GM20000 (cell line): ENCODE measurements around the gene LGALSL.

Experiments used
- DNase-seq: peaks from one replicate; pipeline ENCODE4 v3.0.0; 2012; ENCODE audit warnings: low spot score
- TF ChIP-seq, protein P1 (sequence below): IDR thresholded peaks from 2 replicates; pipeline ENCODE4 v1.5.1; 2012; ENCODE audit warnings: mild to moderate bottlenecking, control low read depth; ENCODE audit errors: extremely low read depth, missing control alignments

LGALSL gene

DNA sequence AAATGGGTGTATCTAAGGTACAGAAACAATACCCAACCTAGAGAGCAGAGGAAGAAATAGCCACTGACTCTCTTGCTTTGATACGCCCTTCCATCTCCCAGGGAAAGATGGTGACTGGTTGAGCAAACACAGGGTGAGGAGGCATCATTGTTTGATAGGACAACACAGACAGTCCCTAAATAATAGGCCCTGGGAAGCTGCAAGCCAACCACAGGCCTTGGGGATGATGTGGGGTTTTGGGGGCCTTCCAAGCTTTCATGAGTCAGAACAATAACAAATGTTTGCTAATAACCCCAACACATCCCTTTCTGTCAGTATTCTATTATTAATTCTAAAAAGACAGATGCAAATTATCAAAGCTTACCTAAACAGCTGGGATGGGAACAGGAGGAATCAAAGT lies 9.8 kb downstream of the LGALSL start:
- DNase-seq: no peak
- TF ChIP-seq, protein P1, sequence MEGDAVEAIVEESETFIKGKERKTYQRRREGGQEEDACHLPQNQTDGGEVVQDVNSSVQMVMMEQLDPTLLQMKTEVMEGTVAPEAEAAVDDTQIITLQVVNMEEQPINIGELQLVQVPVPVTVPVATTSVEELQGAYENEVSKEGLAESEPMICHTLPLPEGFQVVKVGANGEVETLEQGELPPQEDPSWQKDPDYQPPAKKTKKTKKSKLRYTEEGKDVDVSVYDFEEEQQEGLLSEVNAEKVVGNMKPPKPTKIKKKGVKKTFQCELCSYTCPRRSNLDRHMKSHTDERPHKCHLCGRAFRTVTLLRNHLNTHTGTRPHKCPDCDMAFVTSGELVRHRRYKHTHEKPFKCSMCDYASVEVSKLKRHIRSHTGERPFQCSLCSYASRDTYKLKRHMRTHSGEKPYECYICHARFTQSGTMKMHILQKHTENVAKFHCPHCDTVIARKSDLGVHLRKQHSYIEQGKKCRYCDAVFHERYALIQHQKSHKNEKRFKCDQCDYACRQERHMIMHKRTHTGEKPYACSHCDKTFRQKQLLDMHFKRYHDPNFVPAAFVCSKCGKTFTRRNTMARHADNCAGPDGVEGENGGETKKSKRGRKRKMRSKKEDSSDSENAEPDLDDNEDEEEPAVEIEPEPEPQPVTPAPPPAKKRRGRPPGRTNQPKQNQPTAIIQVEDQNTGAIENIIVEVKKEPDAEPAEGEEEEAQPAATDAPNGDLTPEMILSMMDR: no peak

DNA sequence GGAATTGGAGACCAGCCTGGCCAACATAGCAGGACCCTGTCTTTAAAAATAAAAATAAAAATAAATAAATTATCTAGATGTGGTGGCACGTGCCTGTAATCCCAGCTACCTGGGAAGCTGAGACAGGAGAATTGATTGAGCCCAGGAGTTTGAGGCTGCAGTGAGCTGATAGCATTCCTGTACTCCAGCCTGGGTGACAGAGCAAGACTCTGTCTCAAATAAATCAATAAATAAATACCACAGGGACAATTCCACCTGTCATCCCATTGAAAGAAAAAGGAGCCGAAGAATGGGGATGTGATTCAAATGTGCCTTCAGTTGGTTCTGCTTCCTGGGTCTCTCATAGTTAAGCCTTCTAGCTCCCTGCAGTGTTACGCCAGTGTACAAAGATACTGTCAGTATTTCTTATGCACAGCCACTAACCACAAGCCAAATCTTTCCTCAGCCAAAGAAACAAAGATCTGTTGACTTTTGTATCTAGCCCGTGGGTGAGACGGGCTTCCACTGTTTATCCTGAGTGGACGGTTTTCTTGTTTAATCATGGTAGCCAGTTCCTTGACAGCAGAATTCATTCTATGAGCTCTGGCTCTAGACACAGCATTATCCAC lies 12.6 kb downstream of the LGALSL start:
- TF ChIP-seq, protein P1: no peak
- DNase-seq: no peak

DNA sequence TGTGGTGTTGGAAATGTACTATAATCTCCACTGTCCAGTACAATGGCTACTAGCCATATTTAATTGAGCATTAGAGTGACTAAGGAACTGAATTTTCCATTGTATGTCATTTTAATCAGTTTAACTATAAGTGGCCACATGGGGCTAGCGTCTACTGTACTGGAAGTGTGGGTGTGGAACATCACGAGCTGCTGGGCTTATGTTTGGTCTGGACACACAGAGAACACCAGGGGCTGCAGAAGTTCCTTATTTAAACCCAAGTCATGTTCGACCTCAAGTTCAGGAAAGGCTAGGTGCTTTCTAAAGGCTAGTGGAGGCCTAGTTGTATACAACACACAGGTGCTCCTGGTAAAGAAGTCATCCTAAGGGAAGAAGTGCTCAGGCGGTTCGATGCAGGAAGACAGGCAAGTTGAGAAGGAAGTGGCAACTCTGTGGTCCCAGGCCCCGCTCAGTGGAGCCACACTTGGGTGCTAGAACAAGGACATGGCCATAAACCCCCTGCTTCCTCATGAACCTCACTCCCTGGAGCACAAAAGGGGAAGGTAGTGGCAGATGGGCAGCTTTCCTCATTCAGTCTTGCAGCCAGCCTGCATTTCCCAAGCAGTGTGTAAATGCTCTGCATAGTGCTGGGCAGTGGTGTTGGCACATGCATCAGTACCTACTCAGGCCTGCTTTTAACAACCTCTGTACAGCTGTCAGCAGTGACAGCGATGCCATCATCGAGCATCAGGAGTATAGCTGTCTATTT lies 13.3 kb downstream of the LGALSL start:
- DNase-seq: no peak
- TF ChIP-seq, protein P1: no peak

DNA sequence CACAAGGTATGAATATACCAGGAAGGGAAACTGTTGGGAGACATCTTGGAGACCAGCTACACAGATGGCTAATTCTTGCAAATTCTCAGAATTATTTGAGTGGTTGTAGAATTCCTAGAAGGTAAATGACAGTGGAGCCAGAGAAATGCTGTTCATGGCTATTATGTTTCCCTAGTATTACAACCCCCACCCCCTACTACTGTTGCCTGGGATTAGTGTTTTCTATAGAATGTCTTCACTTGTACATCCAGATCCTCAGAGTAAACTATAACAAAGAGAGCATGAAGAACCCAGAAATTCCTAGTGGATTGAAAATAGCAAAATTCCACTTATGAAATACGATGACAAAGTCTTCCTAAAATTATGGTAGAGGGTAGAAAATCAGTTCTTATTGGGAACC lies 15.3 kb downstream of the LGALSL start:
- DNase-seq: no peak
- TF ChIP-seq, protein P1: no peak

DNA sequence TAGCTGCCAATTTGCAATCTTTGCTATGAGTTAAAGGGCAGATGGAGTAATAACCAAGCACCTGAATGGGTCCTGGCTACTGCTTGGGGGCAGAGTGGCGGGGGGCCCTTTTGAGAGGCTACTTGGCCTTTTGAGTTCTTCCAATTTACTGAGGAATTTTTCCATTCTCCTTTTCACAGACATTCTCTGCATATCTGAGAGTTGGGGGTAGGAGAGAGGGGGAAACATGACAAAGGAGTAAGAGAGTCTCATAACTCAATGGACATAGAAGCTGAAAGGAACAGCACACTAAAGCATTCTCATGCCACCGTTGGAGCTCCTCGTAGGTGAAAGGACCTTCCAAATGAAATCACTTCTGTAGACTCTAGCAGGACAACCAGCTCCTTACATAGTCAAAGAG lies 16.1 kb downstream of the LGALSL start:
- TF ChIP-seq, protein P1: no peak

DNA sequence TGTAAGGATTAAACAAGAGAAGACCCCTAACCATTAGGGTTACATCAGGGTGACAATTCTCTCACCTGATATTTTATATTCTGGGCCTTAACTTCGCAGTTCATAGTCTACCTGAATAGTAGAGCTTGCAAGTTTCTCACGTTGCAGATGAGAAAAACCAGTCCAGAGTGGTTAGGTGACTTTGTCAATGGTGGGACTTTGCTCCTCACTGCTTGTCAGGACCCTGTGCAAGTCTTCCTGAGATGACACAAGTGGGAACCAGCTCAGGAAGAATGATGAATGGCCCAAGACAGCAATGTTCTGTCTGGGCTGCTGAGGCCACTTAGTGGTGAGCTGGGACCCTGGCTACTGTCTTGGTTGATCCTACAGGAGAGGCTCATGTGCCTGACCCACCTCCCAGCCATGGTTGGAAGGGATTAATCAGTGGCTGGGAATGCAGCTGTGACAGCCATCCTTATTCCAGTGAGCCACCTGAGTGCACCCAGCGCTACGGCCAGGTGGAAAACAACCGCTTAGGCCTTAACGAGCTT lies 16.9 kb downstream of the LGALSL start:
- DNase-seq: no peak
- TF ChIP-seq, protein P1: no peak

More for the DNA sequence above, 16.1 kb downstream of the LGALSL start:
- DNase-seq: no peak

DNA sequence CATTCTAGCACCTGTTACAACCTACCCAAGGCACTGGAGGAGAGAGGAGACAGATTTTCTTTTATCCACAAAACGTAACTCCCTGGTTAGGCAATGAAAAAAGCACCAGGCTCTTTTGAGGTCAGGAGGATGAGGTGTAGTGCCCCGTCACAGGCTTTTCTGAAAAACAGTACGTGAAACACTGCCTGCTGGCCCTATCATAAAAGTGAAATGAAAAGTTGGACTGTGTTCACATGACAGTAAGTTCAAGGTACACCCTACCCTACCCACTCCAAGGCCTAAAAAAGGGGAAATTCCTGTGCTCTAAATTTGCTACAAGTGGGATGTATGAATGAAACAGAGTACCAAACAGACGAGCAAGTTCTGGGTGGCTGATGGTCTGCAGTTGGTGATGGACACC lies 17.6 kb downstream of the LGALSL start:
- DNase-seq: no peak
- TF ChIP-seq, protein P1: no peak
